Body of pancreas (tissue), 4 donors: ENCODE results near the gene SAMMSON.

Source experiments
- CTCF ChIP-seq, 7 experiments: fragments of 450-650 bp in 4 of 7; fragments of 200-600 bp in 3 of 7; sonication (generic) in 3 of 7; IDR thresholded peaks; one replicate each; pipeline ENCODE4 v1.5.1; 2016 to 2019; ENCODE audit warnings: antibody characterized with exemption in 7 of 7
- POLR2A ChIP-seq, 3 donors: fragments of 450-650 bp; IDR thresholded peaks; one replicate each; pipeline ENCODE4 v1.6.1; 2016; ENCODE audit warnings: antibody characterized with exemption in 3 of 3, mild to moderate bottlenecking in 2 of 3

DNA sequence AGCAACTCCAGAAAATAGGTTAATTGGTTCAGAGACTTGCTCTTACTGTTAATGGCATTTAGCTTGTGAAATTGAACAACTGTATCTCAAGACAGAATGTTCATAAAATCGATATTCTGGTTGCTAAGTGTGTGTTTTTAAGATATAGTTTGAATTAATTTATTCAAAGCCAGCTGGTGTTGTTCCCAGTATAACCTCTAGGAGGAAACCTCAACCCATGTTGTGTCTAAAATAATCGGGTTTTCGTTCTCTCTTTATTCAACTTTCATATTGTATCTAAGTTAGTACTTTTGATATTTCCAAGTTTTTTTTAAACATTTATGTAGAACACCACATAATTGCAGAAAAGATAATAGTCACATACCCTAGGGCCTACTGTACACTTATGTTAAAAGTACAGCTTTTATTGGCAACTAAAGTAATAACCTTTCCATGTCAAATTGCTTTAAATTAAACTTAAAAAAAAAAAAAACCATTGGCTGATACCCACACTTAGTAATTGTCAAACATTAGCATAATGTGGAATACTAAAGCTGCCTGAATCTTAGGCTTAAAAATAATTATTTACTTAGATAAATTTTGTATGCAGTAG, 90.9 kb downstream of the SAMMSON start:
- TF ChIP-seq CTCF (IDR thresholded peaks at IDR 0.05) (peak; percentile 55 to 84 (median 71)), POLR2A (IDR thresholded peaks at IDR 0.05) (no peak)
